Sciatic nerve (tissue), 2 donors: ENCODE data around the gene FCRLA. TPM values are rescaled to one million over a fixed set of nuclear protein-coding genes. Genes with fewer than 3 reads are reported as not detected.
"Not testable (repeated sequence)": the region's sequence is repeated elsewhere in the genome, so short reads cannot be mapped to it uniquely, and the experiment has no call there.

Experiments used
- ATAC-seq: fragments of 200-7000 bp; cut with Tn5 transposase; one replicate; pipeline ENCODE4 v1.9.1; 2020; ENCODE audit warnings: mild to moderate bottlenecking, moderate library complexity
- DNase-seq: peaks from one replicate; pipeline ENCODE4 v3.0.0-alpha.2; 2020; ENCODE audit warnings: low spot score
- intact Hi-C: fragments of 100-400 bp; cut with DNase I; formaldehyde crosslinking; loops from one replicate; pipeline ENCODE4 v1.14.2; 2022
- total RNA-seq: library from RNA; stranded (reverse); fragmentation: NEBNext Ultra II Directional; extraction: Animal tissue kit (Norgen Biotek cat#: 25700); gene quantifications from one replicate; pipeline ENCODE4 v1.2.1, GENCODE V29; 2021
- donor health status: DM: no; HTN: no; CAD: no.
- donor health status: DM: no; HTN: no; CAD: no.

The FCRLA gene
- total RNA-seq = 0.49 TPM

- peak; percentile 42 for ATAC-seq
- intact Hi-C loops = no loop called here
- DNase-seq = no peak
These were observed at the start of gene FCRLA for GRCh38 chr1:161706482-161707347. TSS of gene FCRLA (plus strand) at chr1:161707229. CDS start at chr1:161707265, 36 bp downstream.

DNA sequence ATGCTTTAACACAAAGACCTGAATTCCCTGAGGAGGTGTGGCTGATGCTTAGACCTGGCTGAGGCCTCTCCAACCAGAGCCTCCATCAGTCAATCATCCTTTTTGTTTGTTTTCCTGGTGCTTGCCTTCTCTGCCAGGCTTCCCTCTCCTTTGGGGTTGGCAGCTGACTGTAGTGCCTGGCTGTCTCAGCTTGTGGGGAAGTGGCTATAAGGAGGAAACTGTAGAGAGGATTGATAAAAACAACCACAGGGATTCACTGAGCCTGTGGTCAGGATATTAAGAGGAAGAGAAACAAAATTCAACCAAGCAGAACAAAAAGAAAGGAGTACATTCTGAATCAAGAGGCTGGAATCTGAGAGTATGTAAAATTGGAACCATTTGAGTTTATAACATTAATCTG, 48.5 kb upstream of the FCRLA start:
- intact Hi-C loops, DNase-seq: not testable (repeated sequence)

DNA sequence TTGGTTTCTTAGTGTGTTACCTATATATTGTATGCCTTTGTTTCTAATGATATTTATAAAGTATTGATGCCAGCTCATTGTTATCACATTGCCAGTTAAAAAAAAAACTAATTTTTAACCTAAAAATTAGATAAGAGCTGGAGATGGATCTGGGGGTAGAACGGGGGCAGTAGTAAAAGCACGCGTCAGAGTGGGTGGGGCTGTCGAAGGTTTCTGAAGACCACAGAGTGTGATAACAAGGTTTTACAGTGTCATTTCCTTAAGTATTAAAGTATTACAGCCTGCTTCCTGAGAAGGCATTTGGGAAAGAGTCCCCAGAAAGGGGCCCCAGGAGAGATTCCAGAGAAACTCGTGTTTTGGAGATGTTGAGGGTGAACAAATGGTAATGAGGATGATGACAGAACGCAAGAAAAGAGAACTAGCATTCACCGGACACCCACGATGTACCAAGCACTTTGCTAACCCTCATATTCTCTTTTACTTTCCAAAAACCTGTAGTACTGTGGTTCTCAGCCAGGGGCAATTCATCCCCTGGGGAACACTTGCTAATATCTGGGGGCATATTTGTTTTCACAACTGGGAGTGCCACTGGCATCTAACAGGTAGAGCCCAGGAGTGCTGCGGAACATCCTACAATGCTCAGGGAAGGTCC, 45.2 kb upstream of the FCRLA start:
- DNase-seq, intact Hi-C loops, ATAC-seq: not testable (repeated sequence)

More for the DNA sequence above, 48.5 kb upstream of the FCRLA start:
- ATAC-seq = peak; percentile 74

- ATAC-seq = peak; percentile 64
- DNase-seq, intact Hi-C loops: not testable (repeated sequence)
These were observed 44.2 kb upstream of the FCRLA start, which contains the start of gene FCGR2B for GRCh38 chr1:161662684-161663339. TSS of gene FCGR2B (plus strand) at chr1:161663143. CDS start at chr1:161663242, 99 bp downstream.

DNA sequence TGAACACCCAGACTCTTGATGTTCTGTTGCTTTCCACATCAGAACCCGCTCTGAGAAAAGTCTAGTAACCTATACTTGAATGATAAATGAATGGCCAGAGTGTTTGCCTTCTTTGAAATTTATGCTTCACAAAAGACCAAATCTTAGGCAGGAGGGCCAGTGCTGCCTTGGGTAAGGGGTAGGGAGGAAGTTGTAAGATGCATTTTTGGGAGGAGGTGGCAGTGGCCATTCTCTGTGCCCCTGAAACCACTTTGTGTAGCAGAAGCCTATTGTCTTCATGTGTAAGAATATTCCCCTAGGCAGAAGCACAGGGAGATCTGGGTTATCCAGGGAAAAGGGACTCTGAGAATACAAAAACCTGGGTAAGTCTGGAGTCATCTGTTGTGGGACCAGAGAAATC, 43.5 kb upstream of the FCRLA start:
- DNase-seq, ATAC-seq, intact Hi-C loops: not testable (repeated sequence)

DNA sequence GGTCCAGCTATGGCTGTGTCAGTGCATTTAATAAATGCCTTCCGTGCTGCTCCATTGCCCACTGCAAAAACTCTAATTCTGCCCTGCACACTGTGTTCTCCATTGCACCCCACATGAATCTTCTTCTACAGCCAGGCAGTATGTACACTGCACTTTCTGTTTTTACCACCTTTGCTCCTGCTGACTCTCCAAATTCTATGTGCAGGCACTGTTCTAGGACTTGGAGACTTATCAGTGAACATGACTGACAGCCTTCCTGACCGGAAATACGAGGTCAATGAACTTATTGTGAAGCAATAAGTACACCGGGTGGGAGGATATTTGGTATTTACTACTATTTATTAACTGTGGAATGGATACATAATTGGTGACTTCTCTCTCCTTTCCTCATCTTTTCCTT, 42.3 kb upstream of the FCRLA start:
- intact Hi-C loops, ATAC-seq: not testable (repeated sequence)

DNA sequence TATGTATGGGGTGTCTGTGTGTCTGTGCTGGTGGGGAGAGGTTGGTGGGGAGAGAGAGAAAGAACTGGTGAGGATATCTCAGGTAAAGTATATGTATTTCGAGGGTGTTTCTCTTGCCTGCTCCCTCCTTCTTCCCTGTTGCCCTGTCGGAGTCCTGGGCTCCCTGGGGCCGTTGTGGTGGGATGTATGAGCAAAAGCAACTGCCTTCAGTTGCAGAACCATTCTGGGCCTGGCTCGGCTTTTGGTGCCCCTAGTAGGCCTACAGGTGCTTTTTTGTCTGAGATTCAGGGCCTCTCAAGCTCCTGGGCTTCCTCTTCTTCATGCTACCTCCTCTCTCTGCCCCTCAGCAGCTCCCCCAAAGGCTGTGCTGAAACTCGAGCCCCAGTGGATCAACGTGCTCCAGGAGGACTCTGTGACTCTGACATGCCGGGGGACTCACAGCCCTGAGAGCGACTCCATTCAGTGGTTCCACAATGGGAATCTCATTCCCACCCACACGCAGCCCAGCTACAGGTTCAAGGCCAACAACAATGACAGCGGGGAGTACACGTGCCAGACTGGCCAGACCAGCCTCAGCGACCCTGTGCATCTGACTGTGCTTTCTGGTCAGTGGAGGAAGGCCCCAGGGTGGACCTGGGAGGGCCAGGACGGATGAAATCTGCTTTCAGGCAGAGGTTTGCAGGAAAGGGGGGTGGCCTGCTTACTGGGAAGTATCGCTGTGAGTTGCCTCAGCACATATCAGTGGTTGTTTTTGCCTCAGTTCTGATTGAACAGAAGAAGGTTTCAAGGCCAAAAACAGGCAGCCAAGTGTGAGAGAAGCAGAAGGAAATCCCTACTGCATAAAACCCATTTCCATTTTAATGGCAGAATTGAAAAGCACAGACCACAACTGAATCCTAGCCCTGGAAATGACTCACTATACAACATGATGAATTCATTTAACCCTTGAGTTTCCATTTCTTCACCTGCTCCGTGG, 35.7 kb upstream of the FCRLA start:
- DNase-seq, intact Hi-C loops: not testable (repeated sequence)
- ATAC-seq = peak; percentile 44

More for the DNA sequence above, 42.3 kb upstream of the FCRLA start:
- not testable (repeated sequence) for DNase-seq

DNA sequence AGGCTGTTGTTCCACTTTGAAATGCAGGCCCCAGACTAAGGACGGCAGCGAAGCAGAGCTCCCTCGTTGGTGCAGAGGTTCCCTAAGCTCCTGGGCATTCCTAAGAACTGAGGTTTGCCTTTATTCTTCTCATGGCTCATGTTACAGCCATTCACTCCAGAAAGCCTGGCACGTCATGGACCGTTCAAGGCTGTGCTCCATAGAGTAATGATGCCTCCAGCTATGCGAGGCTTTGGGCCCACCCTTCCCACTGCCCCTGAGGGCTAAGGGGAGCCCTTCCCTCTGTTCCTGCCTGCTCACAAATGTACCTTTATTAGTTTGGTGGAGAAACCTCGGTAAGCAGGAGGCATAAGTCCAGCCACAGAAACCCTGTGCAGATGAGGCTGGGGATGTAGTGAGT, 33.6 kb upstream of the FCRLA start:
- intact Hi-C loops, ATAC-seq, DNase-seq: not testable (repeated sequence)

DNA sequence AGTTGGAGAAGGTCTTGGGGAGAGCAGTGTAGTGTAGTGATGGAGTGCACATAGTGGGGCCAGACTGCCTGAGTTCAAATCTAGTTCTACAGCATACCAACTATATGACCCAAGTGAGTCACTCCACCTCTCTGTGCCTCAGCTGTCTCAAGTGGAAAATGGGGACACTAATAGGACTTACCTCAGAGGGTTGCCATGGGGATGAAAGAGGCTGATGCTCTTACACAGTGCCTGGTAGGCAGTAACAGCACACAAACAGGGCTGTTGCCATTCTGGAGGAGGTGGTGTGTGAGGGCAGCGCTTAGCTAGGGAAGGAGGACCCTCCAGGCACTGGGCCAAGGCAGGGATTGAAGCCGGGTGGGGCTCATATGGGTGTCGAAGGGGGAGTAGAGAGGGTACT, 32.6 kb upstream of the FCRLA start:
- intact Hi-C loops = not testable (repeated sequence)

DNA sequence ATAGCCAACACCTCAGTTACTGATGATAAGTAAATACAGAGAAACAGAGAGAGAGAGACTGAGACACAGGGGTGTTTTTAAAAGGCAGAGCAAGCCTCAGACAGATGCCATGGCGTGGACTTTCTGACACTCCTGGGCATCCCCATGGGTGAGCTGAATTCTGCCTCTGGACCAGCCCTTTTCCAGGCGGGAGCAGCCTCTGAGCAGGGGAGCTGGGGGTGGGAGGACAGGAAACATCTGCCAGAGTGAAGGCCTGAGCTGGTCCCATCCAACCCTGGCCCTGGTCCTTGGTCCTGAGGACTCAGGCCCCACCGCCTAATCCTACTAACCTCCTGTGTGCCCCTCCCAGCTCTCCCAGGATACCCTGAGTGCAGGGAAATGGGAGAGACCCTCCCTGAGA, 32.1 kb upstream of the FCRLA start:
- ATAC-seq, intact Hi-C loops, DNase-seq: not testable (repeated sequence)

More for the DNA sequence above, 32.6 kb upstream of the FCRLA start:
- not testable (repeated sequence) for ATAC-seq, DNase-seq

- intact Hi-C loops = no loop called here
- ATAC-seq (no peak), DNase-seq (no peak)
These were observed 30.6 kb upstream of the FCRLA start for GRCh38 chr1:161676441-161676840.

DNA sequence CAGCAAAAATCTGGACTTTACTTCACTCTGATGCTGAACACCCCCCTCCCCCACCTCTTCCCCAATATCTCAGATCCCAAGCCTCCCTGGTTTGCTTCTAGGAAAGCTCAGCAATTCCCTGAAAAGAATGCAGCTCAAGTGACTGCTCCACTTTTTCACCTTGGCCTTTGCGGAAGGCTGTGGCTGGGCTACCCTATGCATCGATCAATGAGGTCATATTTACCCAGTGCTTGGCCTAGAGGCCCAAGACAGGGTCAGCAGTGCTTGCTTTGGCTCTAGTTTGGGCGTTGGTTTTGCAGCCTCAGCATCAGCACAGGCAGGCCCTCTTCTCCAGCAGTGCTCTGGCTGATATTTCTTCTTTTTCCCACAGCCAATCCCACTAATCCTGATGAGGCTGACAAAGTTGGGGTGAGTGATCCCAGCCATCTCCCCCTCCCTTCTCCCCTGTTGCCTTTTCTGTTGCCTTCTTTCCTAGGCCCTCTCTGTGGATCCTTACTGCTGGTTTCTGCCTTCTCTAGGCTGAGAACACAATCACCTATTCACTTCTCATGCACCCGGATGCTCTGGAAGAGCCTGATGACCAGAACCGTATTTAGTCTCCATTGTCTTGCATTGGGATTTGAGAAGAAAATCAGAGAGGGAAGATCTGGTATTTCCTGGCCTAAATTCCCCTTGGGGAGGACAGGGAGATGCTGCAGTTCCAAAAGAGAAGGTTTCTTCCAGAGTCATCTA, 29.9 kb upstream of the FCRLA start:
- DNase-seq = no peak
- intact Hi-C loops = no loop called here
- ATAC-seq = peak; percentile 51

- ATAC-seq (no peak), DNase-seq (no peak)
- intact Hi-C loops = no loop called here
These were observed 28.5 kb upstream of the FCRLA start for GRCh38 chr1:161678500-161678899.

DNA sequence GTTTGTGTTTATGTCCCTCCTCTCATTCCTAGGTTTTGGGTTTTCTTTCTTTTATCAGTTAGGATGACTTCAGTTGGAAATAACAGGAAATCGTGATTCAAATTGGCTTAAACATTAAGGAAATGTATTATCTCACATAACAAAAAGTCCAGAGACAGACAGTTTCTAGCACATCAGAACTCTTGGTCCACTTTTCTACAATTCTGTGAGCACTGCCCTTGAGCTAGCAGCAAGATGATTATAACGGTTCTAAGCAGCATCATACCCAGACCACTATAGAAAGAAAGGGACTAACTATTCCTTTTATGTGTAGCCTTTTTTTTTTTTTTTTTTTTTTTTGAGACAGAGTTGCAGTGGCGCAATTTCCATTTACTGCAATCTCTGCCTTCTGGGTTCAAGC, 25.1 kb upstream of the FCRLA start:
- ATAC-seq = no peak

DNA sequence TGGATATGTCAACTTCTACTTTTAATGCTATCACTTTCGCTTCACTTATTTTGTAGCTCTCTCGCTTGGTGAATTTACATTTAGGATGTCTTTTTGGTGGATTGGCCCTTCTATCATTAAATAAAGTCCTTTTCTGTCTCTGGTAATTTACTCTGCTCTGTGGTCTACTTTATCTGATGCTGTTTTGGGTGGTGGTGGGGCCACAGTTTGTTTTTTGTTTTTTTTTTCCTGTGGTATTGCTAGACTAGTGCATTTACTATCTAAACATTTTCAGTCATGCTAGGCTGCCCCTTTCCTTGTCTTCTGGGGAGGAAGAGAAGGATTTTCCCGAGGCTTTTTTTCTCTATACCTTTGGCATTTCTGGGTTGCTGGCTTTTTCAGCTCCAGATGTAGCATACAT, 18.1 kb upstream of the FCRLA start:
- DNase-seq = no peak
- no peak for ATAC-seq
- intact Hi-C loops = no loop called here

More for the DNA sequence above, 25.1 kb upstream of the FCRLA start:
- no peak for DNase-seq
- intact Hi-C loops = no loop called here

DNA sequence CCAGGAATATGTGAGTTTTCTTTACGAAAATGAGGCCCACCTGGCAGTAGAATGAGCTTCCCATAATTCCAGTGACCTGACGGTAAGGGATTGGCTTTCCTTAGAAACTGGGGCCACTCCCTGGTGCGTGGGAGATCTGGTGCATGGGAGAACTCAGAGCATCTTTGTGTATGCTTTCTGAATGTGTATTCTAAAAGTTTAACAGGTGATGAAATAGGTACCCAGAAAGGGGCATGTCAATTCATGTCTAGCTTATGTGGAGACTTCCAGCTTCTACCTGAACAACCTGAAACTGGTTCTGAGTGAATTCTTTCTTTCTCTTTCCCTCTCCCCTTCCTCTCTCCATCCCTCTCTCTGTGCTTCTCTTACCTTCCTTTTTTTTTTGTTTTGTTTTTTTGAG, 15.2 kb upstream of the FCRLA start:
- intact Hi-C loops = no loop called here
- ATAC-seq (no peak), DNase-seq (no peak)

GRCh38 chr1:161693020-161693712, 13.9 kb upstream of the FCRLA start:
- DNase-seq, ATAC-seq, intact Hi-C loops: not testable (repeated sequence)
